ENCODE results near the gene MAP3K8. TPM values are rescaled to one million over a fixed set of nuclear protein-coding genes. Genes with fewer than 3 reads are reported as not detected.

MAP3K8 gene
- total RNA-seq (100 to 1,000 TPM in 1 of 5 experiments, 10 to 100 TPM in 2, 1 to 10 TPM in 1, under 1 TPM in 1; 0.70 to 102 (median 31.2) TPM), polyA plus RNA-seq (under 1 TPM in 1 of 2 donors, not detected in 1; 0.28 TPM), total RNA-seq (12.0 reads per million, percentile 39 among the genes with 10 or more reads in this experiment)

GRCh38 chr10:30433730-30434272 is at the start of gene MAP3K8:
Gene MAP3K8 (plus strand): TSS chr10:30434184. CDS start chr10:30438939, 4,755 bp downstream.
- peaks cover 0 to 6% (median 0%) of the 10 kb centered on the region in 3 experiments for H3K36me3 ChIP-seq (ENCODE audit: control insufficient read depth in 2 of 3, insufficient read depth in 3 of 3, low read length in 3 of 3)
- DNase-seq: peak; percentile 52 to 92 (median 59)
- Mint-ChIP-seq H3K27ac (peak within 1 kb of the TSS; percentile 23 to 94 (median 70)), H3K27me3 (no peaks in the 10 kb centered on the region), H3K9me3 (no peaks in the 10 kb centered on the region), H3K4me1 (peaks cover 37 to 62% (median 46%) of the 10 kb centered on the region in 7 donors), H3K4me3 (peak within 1 kb of the TSS; percentile 82 to 93 (median 89)), H3K36me3 (peaks cover 0 to 37% (median 0%) of the 10 kb centered on the region in 5 donors)
- peak within 1 kb of the TSS; percentile 68 for H3K27ac ChIP-seq (ENCODE audit: low read depth, low read length)
- ChIA-PET POLR2A (interaction anchor here (0.6 to 1.7 kb wide), 3 partner anchors 9 to 96 kb away, joined by 3 to 9 read pairs (median 4); no protein-coding TSS in a partner anchor), CTCF (no interaction called here)
- H3K9me3 ChIP-seq (ENCODE audit: control insufficient read depth in 2 of 3, low read length in 3 of 3): no peaks in the 10 kb centered on the region
- ATAC-seq: peak; percentile 86
- H3K4me3 ChIP-seq (ENCODE audit: low read length): peak within 1 kb of the TSS; percentile 69
- H3K27me3 ChIP-seq (ENCODE audit: control insufficient read depth in 2 of 2, insufficient read depth in 2 of 2, low read length in 2 of 2): no peaks in the 10 kb centered on the region
- intact Hi-C loops (cut with micrococcal nuclease): loop anchor here (1.0 to 10.0 kb wide), 8 partner anchors 16 to 1621 kb away; partner anchors contain the start of genes ARHGAP12 (in 1 of the 2), KIF5B (in 1 of the 2) and MTPAP (in 1 of the 2)
- H3K4me1 ChIP-seq (ENCODE audit: control insufficient read depth in 2 of 2, insufficient read depth in 2 of 2, low read length in 2 of 2): peaks cover 21 to 22% of the 10 kb centered on the region in 2 donors

- Mint-ChIP-seq H3K4me1 (no peaks in the 10 kb centered on the region), H3K36me3 (no peaks in the 10 kb centered on the region), H3K27me3 (peaks cover 0 to 49% (median 3%) of the 10 kb centered on the region in 5 donors), H3K27ac (no peak overlapping the region), H3K9me3 (peaks cover 0 to 1% (median 0%) of the 10 kb centered on the region in 11 donors), H3K4me3 (no peak overlapping the region)
- ATAC-seq (no peak), DNase-seq (peak in 1 of 9 donors; percentile 23)
- no peaks in the 10 kb centered on the region for H3K27me3 ChIP-seq (ENCODE audit: control insufficient read depth in 2 of 2, insufficient read depth in 2 of 2, low read length in 2 of 2)
- CTCF ChIA-PET: interaction anchor here (0.6 to 1.9 kb wide), 4 partner anchors 207 to 749 kb away, joined by 5 to 6 read pairs (median 6); no protein-coding TSS in a partner anchor
- no peaks in the 10 kb centered on the region for H3K9me3 ChIP-seq (ENCODE audit: control insufficient read depth in 2 of 3, low read length in 3 of 3)
- POLR2A ChIA-PET: no interaction called here
- no peak overlapping the region for H3K4me3 ChIP-seq (ENCODE audit: low read length)
- no peaks in the 10 kb centered on the region for H3K4me1 ChIP-seq (ENCODE audit: control insufficient read depth in 2 of 2, insufficient read depth in 2 of 2, low read length in 2 of 2)
- no peak overlapping the region for H3K27ac ChIP-seq (ENCODE audit: low read depth, low read length)
- intact Hi-C loops (cut with micrococcal nuclease): no loop called here
- no peaks in the 10 kb centered on the region for H3K36me3 ChIP-seq (ENCODE audit: control insufficient read depth in 2 of 3, insufficient read depth in 3 of 3, low read length in 3 of 3)
These were observed 49.2 kb upstream of the MAP3K8 start for GRCh38 chr10:30384701-30385201.

GRCh38 chr10:30386801-30387588 is 47.0 kb upstream of the MAP3K8 start:
- no peak overlapping the region for H3K27ac Mint-ChIP-seq
- H3K4me1 Mint-ChIP-seq: no peaks in the 10 kb centered on the region
- peaks cover 0 to 42% (median 3%) of the 10 kb centered on the region in 5 donors for H3K27me3 Mint-ChIP-seq
- Histone ChIP-seq H3K9me3 (ENCODE audit: control insufficient read depth in 2 of 3, low read length in 3 of 3) (no peaks in the 10 kb centered on the region), H3K4me1 (ENCODE audit: control insufficient read depth in 2 of 2, insufficient read depth in 2 of 2, low read length in 2 of 2) (no peaks in the 10 kb centered on the region), H3K4me3 (ENCODE audit: low read length) (no peak overlapping the region), H3K27me3 (ENCODE audit: control insufficient read depth in 2 of 2, insufficient read depth in 2 of 2, low read length in 2 of 2) (no peaks in the 10 kb centered on the region), H3K36me3 (ENCODE audit: control insufficient read depth in 2 of 3, insufficient read depth in 3 of 3, low read length in 3 of 3) (no peaks in the 10 kb centered on the region), H3K27ac (ENCODE audit: low read depth, low read length) (no peak overlapping the region)
- no peaks in the 10 kb centered on the region for H3K9me3 Mint-ChIP-seq
- intact Hi-C loops (cut with micrococcal nuclease): no loop called here
- H3K36me3 Mint-ChIP-seq: no peaks in the 10 kb centered on the region
- POLR2A ChIA-PET: no interaction called here
- H3K4me3 Mint-ChIP-seq: no peak overlapping the region
- peak; percentile 60 for ATAC-seq
- CTCF ChIA-PET: no interaction called here
- no peak for DNase-seq

- H3K9me3 Mint-ChIP-seq: no peaks in the 10 kb centered on the region
- peaks cover 0 to 44% (median 5%) of the 10 kb centered on the region in 5 donors for H3K27me3 Mint-ChIP-seq
- peaks cover 0 to 5% of the 10 kb centered on the region in 2 donors for H3K4me1 ChIP-seq (ENCODE audit: control insufficient read depth in 2 of 2, insufficient read depth in 2 of 2, low read length in 2 of 2)
- no peaks in the 10 kb centered on the region for H3K36me3 Mint-ChIP-seq
- intact Hi-C loops (cut with micrococcal nuclease): no loop called here
- H3K27ac ChIP-seq (ENCODE audit: low read depth, low read length): no peak overlapping the region
- no peak for DNase-seq
- no peak overlapping the region for H3K4me3 Mint-ChIP-seq
- H3K4me1 Mint-ChIP-seq: peaks cover 0 to 4% (median 3%) of the 10 kb centered on the region in 7 donors
- H3K4me3 ChIP-seq (ENCODE audit: low read length): no peak overlapping the region
- POLR2A ChIA-PET: no interaction called here
- CTCF ChIA-PET: no interaction called here
- no peak for ATAC-seq
- H3K27me3 ChIP-seq (ENCODE audit: control insufficient read depth in 2 of 2, insufficient read depth in 2 of 2, low read length in 2 of 2): no peaks in the 10 kb centered on the region
- no peaks in the 10 kb centered on the region for H3K9me3 ChIP-seq (ENCODE audit: control insufficient read depth in 2 of 3, low read length in 3 of 3)
- no peaks in the 10 kb centered on the region for H3K36me3 ChIP-seq (ENCODE audit: control insufficient read depth in 2 of 3, insufficient read depth in 3 of 3, low read length in 3 of 3)
- H3K27ac Mint-ChIP-seq: peak overlapping the region in 1 of 9 donors; percentile 30
These were observed 46.2 kb upstream of the MAP3K8 start for GRCh38 chr10:30387646-30388243.

- Mint-ChIP-seq H3K27me3 (peaks cover 0 to 42% (median 9%) of the 10 kb centered on the region in 5 donors), H3K9me3 (no peaks in the 10 kb centered on the region), H3K36me3 (no peaks in the 10 kb centered on the region), H3K27ac (no peak overlapping the region), H3K4me3 (no peak overlapping the region), H3K4me1 (peaks cover 0 to 4% (median 3%) of the 10 kb centered on the region in 7 donors)
- ATAC-seq: no peak
- no peak for DNase-seq
- H3K9me3 ChIP-seq (ENCODE audit: control insufficient read depth in 2 of 3, low read length in 3 of 3): no peaks in the 10 kb centered on the region
- CTCF ChIA-PET: interaction anchor here (0.6 to 8.1 kb wide), 8 partner anchors 27 to 598 kb away, joined by 3 to 83 read pairs (median 3); no protein-coding TSS in a partner anchor
- no peaks in the 10 kb centered on the region for H3K36me3 ChIP-seq (ENCODE audit: control insufficient read depth in 2 of 3, insufficient read depth in 3 of 3, low read length in 3 of 3)
- no peaks in the 10 kb centered on the region for H3K27me3 ChIP-seq (ENCODE audit: control insufficient read depth in 2 of 2, insufficient read depth in 2 of 2, low read length in 2 of 2)
- no peak overlapping the region for H3K27ac ChIP-seq (ENCODE audit: low read depth, low read length)
- peaks cover 0 to 5% of the 10 kb centered on the region in 2 donors for H3K4me1 ChIP-seq (ENCODE audit: control insufficient read depth in 2 of 2, insufficient read depth in 2 of 2, low read length in 2 of 2)
- H3K4me3 ChIP-seq (ENCODE audit: low read length): no peak overlapping the region
- POLR2A ChIA-PET: interaction anchor here (0.7 kb wide), 1 partner anchor 8 kb away, joined by 5 read pairs; no protein-coding TSS in a partner anchor
- intact Hi-C loops (cut with micrococcal nuclease): no loop called here
These were observed 44.4 kb upstream of the MAP3K8 start for GRCh38 chr10:30389543-30389942.

GRCh38 chr10:30390207-30390606 is 43.8 kb upstream of the MAP3K8 start:
- intact Hi-C loops (cut with micrococcal nuclease): loop anchor here in 1 of 2 donors (5.0 kb wide), 1 partner anchor 393 kb away; no protein-coding TSS in a partner anchor
- H3K9me3 Mint-ChIP-seq: no peaks in the 10 kb centered on the region
- POLR2A ChIA-PET: interaction anchor here (0.7 kb wide), 1 partner anchor 9 kb away, joined by 5 read pairs; no protein-coding TSS in a partner anchor
- ATAC-seq (no peak), DNase-seq (no peak)
- H3K9me3 ChIP-seq (ENCODE audit: control insufficient read depth in 2 of 3, low read length in 3 of 3): no peaks in the 10 kb centered on the region
- H3K4me1 Mint-ChIP-seq: peaks cover 0 to 4% (median 3%) of the 10 kb centered on the region in 7 donors
- H3K36me3 ChIP-seq (ENCODE audit: control insufficient read depth in 2 of 3, insufficient read depth in 3 of 3, low read length in 3 of 3): no peaks in the 10 kb centered on the region
- H3K36me3 Mint-ChIP-seq: no peaks in the 10 kb centered on the region
- H3K27ac Mint-ChIP-seq: no peak overlapping the region
- H3K4me3 Mint-ChIP-seq: no peak overlapping the region
- peaks cover 0 to 5% of the 10 kb centered on the region in 2 donors for H3K4me1 ChIP-seq (ENCODE audit: control insufficient read depth in 2 of 2, insufficient read depth in 2 of 2, low read length in 2 of 2)
- no peak overlapping the region for H3K27ac ChIP-seq (ENCODE audit: low read depth, low read length)
- H3K4me3 ChIP-seq (ENCODE audit: low read length): no peak overlapping the region
- H3K27me3 Mint-ChIP-seq: peaks cover 0 to 44% (median 12%) of the 10 kb centered on the region in 5 donors
- CTCF ChIA-PET: interaction anchor here (0.6 to 8.1 kb wide), 7 partner anchors 15 to 206 kb away, joined by 3 to 83 read pairs (median 3); no protein-coding TSS in a partner anchor
- H3K27me3 ChIP-seq (ENCODE audit: control insufficient read depth in 2 of 2, insufficient read depth in 2 of 2, low read length in 2 of 2): no peaks in the 10 kb centered on the region
